SK-N-SH (cell line): ENCODE data around the gene CHST3. TPM values are rescaled to one million over a fixed set of nuclear protein-coding genes. Genes with fewer than 3 reads are reported as not detected.

ENCODE experiments used
- CTCF ChIA-PET: fragments of 300-600, 350-600 bp; formaldehyde crosslinking; extraction: SDS; loops from one replicate; lab custom pipeline; 2021; lab: Yijun Ruan, JAX
- POLR2A ChIA-PET: fragments of 350-600 bp; sonication (Branson Sonifier 250); formaldehyde crosslinking; extraction: SDS; loops from one replicate; lab custom pipeline; 2020; ENCODE audit warnings: antibody characterized with exemption, inconsistent platforms; lab: Yijun Ruan, JAX
- DNase-seq: peaks from one replicate; pipeline ENCODE4 v3.0.0; 2012
- H2AFZ ChIP-seq: fragments of 200-600 bp; sonication (generic); 2 replicates; pipeline ENCODE4 v1.8.1; 2016; ENCODE audit warnings: antibody characterized with exemption, mild to moderate bottlenecking, low read depth
- H3F3A ChIP-seq: fragments of 200-600 bp; sonication (generic); replicated peaks from 2 replicates; pipeline ENCODE3; 2016; ENCODE audit warnings: antibody characterized with exemption, mild to moderate bottlenecking; ENCODE audit not compliant: insufficient read depth
- H3K27ac ChIP-seq, 2 experiments: fragments of 200-500 bp in 1 of 2; fragments of 200-600 bp in 1 of 2; sonication (Bioruptor generic) in 1 of 2; sonication (generic), shearing (Covaris generic) in 1 of 2; 2 replicates each; pipeline versions ENCODE4 v1.5.1 to v1.6.1; 2014 to 2016; ENCODE audit warnings: low read depth in 2 of 2, inconsistent platforms in 1 of 2, low read length in 1 of 2, mild to moderate bottlenecking in 1 of 2, mixed read lengths in 1 of 2
- H3K27me3 ChIP-seq: fragments of 200-600 bp; sonication (generic), shearing (Covaris generic); 2 replicates; pipeline ENCODE4 v1.6.1; 2016; ENCODE audit warnings: mixed run types; ENCODE audit not compliant: insufficient read depth
- H3K36me3 ChIP-seq, 2 experiments: fragments of 200-500 bp in 1 of 2; fragments of 200-600 bp in 1 of 2; sonication (Bioruptor generic) in 1 of 2; sonication (generic) in 1 of 2; replicated peaks in 1 of 2; 2 replicates each; pipeline versions ENCODE3 to v1.5.1; 2014 to 2016; ENCODE audit warnings: low read length in 1 of 2, mild to moderate bottlenecking in 1 of 2; ENCODE audit not compliant: insufficient read depth in 2 of 2, control insufficient read depth in 1 of 2
- H3K4me1 ChIP-seq, 2 experiments: fragments of 200-500 bp in 1 of 2; fragments of 200-600 bp in 1 of 2; sonication (Bioruptor generic) in 1 of 2; sonication (generic), shearing (Covaris generic) in 1 of 2; 2 replicates each; pipeline versions ENCODE4 v1.5.1 to v1.6.1; 2014 to 2016; ENCODE audit warnings: low read depth in 1 of 2, low read length in 1 of 2, mixed run types in 1 of 2; ENCODE audit not compliant: insufficient read depth in 2 of 2, control insufficient read depth in 1 of 2
- H3K4me2 ChIP-seq: fragments of 200-600 bp; sonication (generic), shearing (Covaris generic); 2 replicates; pipeline ENCODE4 v1.6.1; 2017; ENCODE audit warnings: mixed run types
- H3K4me3 ChIP-seq, 2 experiments: fragments of 200-500 bp in 1 of 2; fragments of 200-600 bp in 1 of 2; sonication (Bioruptor generic) in 1 of 2; sonication (generic), shearing (Covaris generic) in 1 of 2; 2 replicates each; pipeline versions ENCODE4 v1.5.1 to v1.8.1; 2014 to 2016; ENCODE audit warnings: low read depth in 2 of 2, inconsistent platforms in 1 of 2, low read length in 1 of 2, mild to moderate bottlenecking in 1 of 2, mixed read lengths in 1 of 2, moderate library complexity in 1 of 2
- H3K79me2 ChIP-seq: fragments of 200-600 bp; sonication (generic); 2 replicates; pipeline ENCODE4 v1.8.1; 2017; ENCODE audit warnings: mild to moderate bottlenecking; ENCODE audit not compliant: insufficient read depth
- H3K9ac ChIP-seq: fragments of 200-600 bp; sonication (generic); 2 replicates; pipeline ENCODE4 v1.6.1; 2017; ENCODE audit warnings: mixed run types
- H3K9me2 ChIP-seq: fragments of 200-600 bp; sonication (generic); 2 replicates; pipeline ENCODE4 v1.6.1; 2017; ENCODE audit warnings: mixed run types
- H3K9me3 ChIP-seq: fragments of 200-600 bp; sonication (generic); 2 replicates; pipeline ENCODE4 v1.6.1; 2017; ENCODE audit warnings: mixed run types, mild to moderate bottlenecking, moderate library complexity
- H4K20me1 ChIP-seq: fragments of 200-600 bp; sonication (generic); 2 replicates; pipeline ENCODE4 v1.6.1; 2017; ENCODE audit warnings: mild to moderate bottlenecking, mixed run types; ENCODE audit not compliant: insufficient read depth
- CTCF ChIP-seq: fragments of 200-600 bp; sonication (generic); IDR thresholded peaks from 2 replicates; pipeline ENCODE4 v1.6.1; 2017; ENCODE audit warnings: antibody characterized with exemption, mild to moderate bottlenecking, moderate library complexity
- EP300 ChIP-seq, 2 experiments: IDR thresholded peaks; 2 replicates each; pipeline versions ENCODE4 v1.4.0 to v1.6.1; 2012; ENCODE audit warnings: borderline replicate concordance in 1 of 2, low read depth in 1 of 2, low read length in 1 of 2
- FOSL2 ChIP-seq: IDR thresholded peaks from 2 replicates; pipeline ENCODE4 v1.4.0; 2012; ENCODE audit warnings: low read depth, mild to moderate bottlenecking, moderate library complexity, borderline replicate concordance
- FOXJ3 ChIP-seq: sonication (generic); formaldehyde crosslinking; IDR thresholded peaks from 2 replicates; pipeline ENCODE4 v1.5.1; 2020; ENCODE audit warnings: mild to moderate bottlenecking, missing genetic modification reagents
- JUND ChIP-seq: IDR thresholded peaks from 2 replicates; pipeline ENCODE4 v1.4.0; 2012
- NFIC ChIP-seq: IDR thresholded peaks from 2 replicates; pipeline ENCODE4 v1.4.0; 2012; ENCODE audit warnings: borderline replicate concordance
- POLR2AphosphoS5 ChIP-seq: IDR thresholded peaks from 2 replicates; pipeline ENCODE4 v1.6.1; 2012; ENCODE audit warnings: low read depth, low read length
- RAD21 ChIP-seq: IDR thresholded peaks from 2 replicates; pipeline ENCODE4 v1.6.1; 2012; ENCODE audit warnings: mild to moderate bottlenecking, low read length
- TAF1 ChIP-seq: IDR thresholded peaks from 2 replicates; pipeline ENCODE4 v1.6.1; 2012; ENCODE audit warnings: low read depth, mild to moderate bottlenecking, low read length, moderate library complexity, borderline replicate concordance
- USF2 ChIP-seq: fragments of 150-350 bp; IDR thresholded peaks from 2 replicates; pipeline ENCODE4 v1.6.1; 2017; ENCODE audit warnings: antibody characterized with exemption, low read length, low read depth, borderline replicate concordance
- WGBS: methylation state at CpG from one replicate; pipeline ENCODE4 v1.1.6; 2017; ENCODE audit warnings: low lambda C conversion rate; 5-methylcytosine and 5-hydroxymethylcytosine counted together
- polyA plus RNA-seq, 3 experiments: library from polyadenylated mRNA; depleted of rRNA; stranded (reverse); fragments of >200 nt; gene quantifications; 2 replicates each; pipeline ENCODE4 v1.2.3, GENCODE V29; 2012
- TF ChIP-seq, protein P1 (sequence below): IDR thresholded peaks from 2 replicates; pipeline ENCODE4 v1.4.0; 2012; ENCODE audit warnings: low read depth, borderline replicate concordance
- TF ChIP-seq, protein P2 (sequence below): IDR thresholded peaks from 2 replicates; pipeline ENCODE4 v1.4.0; 2012; ENCODE audit warnings: low read depth, borderline replicate concordance
- TF ChIP-seq, protein P3 (sequence below): IDR thresholded peaks from 2 replicates; pipeline ENCODE4; 2012
- TF ChIP-seq, protein P4 (sequence below): IDR thresholded peaks from 2 replicates; pipeline ENCODE4 v1.6.1; 2012; ENCODE audit warnings: mild to moderate bottlenecking, low read depth, low read length, moderate library complexity

The CHST3 gene
- polyA plus RNA-seq, 1 of the 3 experiments (the other 2 are of a cell fraction) = 6.0 TPM

DNA sequence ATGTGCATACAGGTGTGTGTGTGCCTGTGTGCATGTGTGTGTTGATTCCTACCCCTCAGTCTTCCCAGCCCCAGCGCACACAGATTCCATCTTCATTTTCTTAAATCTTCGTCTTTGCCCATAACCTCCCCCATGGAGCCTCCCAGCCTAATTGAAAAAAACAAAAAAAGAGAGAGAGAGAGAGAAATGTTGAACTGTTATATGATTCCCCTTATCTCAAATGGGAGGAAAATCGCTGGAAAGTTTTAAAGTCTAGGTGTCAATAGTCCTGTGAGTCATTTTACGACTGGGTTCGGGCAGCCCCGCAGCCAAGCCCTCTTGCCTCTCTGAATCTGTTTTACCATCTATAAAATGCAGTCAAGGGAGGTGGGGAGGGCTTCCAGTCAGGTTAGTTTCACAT, 63.3 kb downstream of the CHST3 start (continued):
- no peak for TF ChIP-seq FOXJ3 (CRISPR knock-in tag)
- no peak for TF ChIP-seq FOSL2
- TF ChIP-seq, all 33 proteins: peak for 0

GRCh38 chr10:72029414-72029813, 65.2 kb downstream of the CHST3 start:
- WGBS = 100% methylated on average over 1 of the region's 1 CpG
- no peak overlapping the region for H3K4me3 ChIP-seq
- H2AFZ ChIP-seq = no peak overlapping the region
- H3K27me3 ChIP-seq = no peaks in the 10 kb centered on the region
- H3K9me3 ChIP-seq = no peaks in the 10 kb centered on the region
- no peaks in the 10 kb centered on the region for H3K9me2 ChIP-seq
- POLR2A ChIA-PET = no interaction called here
- no peak overlapping the region for H3K27ac ChIP-seq
- H3F3A ChIP-seq = no peaks in the 10 kb centered on the region
- H3K4me1 ChIP-seq = no peaks in the 10 kb centered on the region; a peak in 1 of 4 replicates
- H3K36me3 ChIP-seq = no peaks in the 10 kb centered on the region
- H3K9ac ChIP-seq = no peak overlapping the region
- CTCF ChIA-PET = interaction anchor here (0.7 kb wide), 1 partner anchor 40 kb away, joined by 4 read pairs; no protein-coding TSS in a partner anchor
- no peak for DNase-seq
- no peaks in the 10 kb centered on the region for H4K20me1 ChIP-seq
- H3K4me2 ChIP-seq = no peak overlapping the region
- H3K79me2 ChIP-seq = no peaks in the 10 kb centered on the region
- TF ChIP-seq, protein P1, sequence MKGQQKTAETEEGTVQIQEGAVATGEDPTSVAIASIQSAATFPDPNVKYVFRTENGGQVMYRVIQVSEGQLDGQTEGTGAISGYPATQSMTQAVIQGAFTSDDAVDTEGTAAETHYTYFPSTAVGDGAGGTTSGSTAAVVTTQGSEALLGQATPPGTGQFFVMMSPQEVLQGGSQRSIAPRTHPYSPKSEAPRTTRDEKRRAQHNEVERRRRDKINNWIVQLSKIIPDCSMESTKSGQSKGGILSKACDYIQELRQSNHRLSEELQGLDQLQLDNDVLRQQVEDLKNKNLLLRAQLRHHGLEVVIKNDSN = no peak
- TF ChIP-seq POLR2AphosphoS5 (no peak), EP300 (IDR thresholded peaks at IDR 0.05; ENCODE audit: borderline replicate concordance in 1 of 2, low read depth in 1 of 2, low read length in 1 of 2) (no peak), NFIC (no peak), RAD21 (no peak), JUND (no peak), TAF1 (no peak), CTCF (no peak), USF2 (no peak)
- TF ChIP-seq, protein P2, sequence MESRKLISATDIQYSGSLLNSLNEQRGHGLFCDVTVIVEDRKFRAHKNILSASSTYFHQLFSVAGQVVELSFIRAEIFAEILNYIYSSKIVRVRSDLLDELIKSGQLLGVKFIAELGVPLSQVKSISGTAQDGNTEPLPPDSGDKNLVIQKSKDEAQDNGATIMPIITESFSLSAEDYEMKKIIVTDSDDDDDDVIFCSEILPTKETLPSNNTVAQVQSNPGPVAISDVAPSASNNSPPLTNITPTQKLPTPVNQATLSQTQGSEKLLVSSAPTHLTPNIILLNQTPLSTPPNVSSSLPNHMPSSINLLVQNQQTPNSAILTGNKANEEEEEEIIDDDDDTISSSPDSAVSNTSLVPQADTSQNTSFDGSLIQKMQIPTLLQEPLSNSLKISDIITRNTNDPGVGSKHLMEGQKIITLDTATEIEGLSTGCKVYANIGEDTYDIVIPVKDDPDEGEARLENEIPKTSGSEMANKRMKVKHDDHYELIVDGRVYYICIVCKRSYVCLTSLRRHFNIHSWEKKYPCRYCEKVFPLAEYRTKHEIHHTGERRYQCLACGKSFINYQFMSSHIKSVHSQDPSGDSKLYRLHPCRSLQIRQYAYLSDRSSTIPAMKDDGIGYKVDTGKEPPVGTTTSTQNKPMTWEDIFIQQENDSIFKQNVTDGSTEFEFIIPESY = no peak
- TF ChIP-seq, protein P3, sequence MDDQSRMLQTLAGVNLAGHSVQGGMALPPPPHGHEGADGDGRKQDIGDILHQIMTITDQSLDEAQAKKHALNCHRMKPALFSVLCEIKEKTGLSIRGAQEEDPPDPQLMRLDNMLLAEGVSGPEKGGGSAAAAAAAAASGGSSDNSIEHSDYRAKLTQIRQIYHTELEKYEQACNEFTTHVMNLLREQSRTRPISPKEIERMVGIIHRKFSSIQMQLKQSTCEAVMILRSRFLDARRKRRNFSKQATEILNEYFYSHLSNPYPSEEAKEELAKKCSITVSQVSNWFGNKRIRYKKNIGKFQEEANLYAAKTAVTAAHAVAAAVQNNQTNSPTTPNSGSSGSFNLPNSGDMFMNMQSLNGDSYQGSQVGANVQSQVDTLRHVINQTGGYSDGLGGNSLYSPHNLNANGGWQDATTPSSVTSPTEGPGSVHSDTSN = no peak
- TF ChIP-seq, protein P4, sequence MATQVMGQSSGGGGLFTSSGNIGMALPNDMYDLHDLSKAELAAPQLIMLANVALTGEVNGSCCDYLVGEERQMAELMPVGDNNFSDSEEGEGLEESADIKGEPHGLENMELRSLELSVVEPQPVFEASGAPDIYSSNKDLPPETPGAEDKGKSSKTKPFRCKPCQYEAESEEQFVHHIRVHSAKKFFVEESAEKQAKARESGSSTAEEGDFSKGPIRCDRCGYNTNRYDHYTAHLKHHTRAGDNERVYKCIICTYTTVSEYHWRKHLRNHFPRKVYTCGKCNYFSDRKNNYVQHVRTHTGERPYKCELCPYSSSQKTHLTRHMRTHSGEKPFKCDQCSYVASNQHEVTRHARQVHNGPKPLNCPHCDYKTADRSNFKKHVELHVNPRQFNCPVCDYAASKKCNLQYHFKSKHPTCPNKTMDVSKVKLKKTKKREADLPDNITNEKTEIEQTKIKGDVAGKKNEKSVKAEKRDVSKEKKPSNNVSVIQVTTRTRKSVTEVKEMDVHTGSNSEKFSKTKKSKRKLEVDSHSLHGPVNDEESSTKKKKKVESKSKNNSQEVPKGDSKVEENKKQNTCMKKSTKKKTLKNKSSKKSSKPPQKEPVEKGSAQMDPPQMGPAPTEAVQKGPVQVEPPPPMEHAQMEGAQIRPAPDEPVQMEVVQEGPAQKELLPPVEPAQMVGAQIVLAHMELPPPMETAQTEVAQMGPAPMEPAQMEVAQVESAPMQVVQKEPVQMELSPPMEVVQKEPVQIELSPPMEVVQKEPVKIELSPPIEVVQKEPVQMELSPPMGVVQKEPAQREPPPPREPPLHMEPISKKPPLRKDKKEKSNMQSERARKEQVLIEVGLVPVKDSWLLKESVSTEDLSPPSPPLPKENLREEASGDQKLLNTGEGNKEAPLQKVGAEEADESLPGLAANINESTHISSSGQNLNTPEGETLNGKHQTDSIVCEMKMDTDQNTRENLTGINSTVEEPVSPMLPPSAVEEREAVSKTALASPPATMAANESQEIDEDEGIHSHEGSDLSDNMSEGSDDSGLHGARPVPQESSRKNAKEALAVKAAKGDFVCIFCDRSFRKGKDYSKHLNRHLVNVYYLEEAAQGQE = no peak
